ENCODE measurements around the gene RAMP1. TPM values are rescaled to one million over a fixed set of nuclear protein-coding genes. Genes with fewer than 3 reads are reported as not detected.
"Not testable (repeated sequence)": the region's sequence is repeated elsewhere in the genome, so short reads cannot be mapped to it uniquely, and the experiment has no call there.

RAMP1 gene
- total RNA-seq, 1 donor from 2014 or later, result 26.3 TPM

GRCh38 chr2:237927986-237928385, 68.6 kb downstream of the RAMP1 start:
- DNase-seq (ENCODE audit: low spot score) (peak; percentile 21), ATAC-seq (no peak)
- intact Hi-C loops (cut with DNase I), result no loop called here

GRCh38 chr2:237929979-237930378, 70.6 kb downstream of the RAMP1 start:
- intact Hi-C loops (cut with DNase I), result no loop called here
- DNase-seq (ENCODE audit: low spot score), result peak; percentile 22

DNA sequence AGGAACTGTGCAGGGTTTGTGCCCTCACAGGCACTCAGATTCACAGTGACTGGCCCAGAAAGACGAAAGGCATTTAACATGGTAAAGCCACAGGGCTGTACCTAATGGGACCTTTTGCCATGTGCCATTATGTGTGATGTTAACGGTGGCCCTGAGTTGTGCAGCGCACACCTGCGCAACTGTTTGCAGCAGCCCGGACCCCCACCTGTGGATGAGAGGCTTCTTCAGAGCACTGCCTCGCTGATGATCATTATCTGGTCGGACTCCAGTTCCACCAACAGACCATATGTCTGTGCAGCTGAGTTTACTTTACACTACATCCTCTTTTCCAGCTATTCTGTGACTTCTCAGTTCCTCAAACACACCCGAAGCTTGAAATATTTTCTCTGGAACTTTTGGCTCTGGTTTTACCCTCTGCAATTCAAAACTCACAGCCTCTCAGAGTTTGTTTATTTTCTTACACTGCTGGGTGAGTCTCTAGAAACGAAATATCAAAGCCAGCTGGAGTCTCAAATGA, 71.8 kb downstream of the RAMP1 start:
- intact Hi-C loops (cut with DNase I), result no loop called here
- DNase-seq (ENCODE audit: low spot score) (peak; percentile 28), ATAC-seq (peak; percentile 74)

More at GRCh38 chr2:237929979-237930378, 70.6 kb downstream of the RAMP1 start:
- ATAC-seq, result no peak

DNA sequence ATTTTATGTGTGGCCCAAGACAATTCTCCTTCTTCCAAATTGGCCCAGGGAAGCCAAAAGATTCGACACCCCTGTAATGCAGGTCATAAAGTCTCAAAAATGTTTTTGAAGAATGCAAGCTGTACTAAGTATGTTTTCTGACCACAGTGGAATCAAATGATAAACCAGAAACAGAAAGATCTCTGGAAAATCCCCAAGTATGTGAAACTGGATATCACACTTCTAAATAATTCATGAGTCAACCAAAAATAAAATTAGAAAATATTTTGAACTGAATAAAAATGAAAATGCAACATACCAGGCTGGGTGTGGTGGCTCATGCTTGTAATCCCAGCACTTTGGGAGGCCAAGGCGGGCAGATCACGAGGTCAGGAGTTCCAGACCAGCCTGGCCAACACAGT, 73.3 kb downstream of the RAMP1 start:
- intact Hi-C loops (cut with DNase I), result no loop called here

DNA sequence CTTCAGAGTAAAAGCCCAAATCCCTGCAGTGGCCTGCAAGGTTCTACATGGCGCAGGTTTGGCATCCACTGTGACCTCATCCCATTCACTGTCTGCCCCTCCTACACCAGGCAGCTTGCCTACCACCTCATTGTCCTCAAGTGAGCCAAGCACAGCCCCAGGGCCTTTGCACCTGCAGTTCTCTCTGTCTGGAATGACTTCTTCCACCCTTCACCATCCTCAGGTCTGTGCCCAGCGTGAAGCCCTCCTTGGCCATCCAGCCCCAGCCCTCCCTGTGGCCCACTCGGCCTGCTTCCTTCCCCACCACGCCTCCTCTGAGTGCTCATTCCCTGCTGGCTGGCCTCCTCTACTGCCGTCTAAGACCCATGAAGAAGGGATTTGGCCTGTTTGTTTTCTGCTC, 74.8 kb downstream of the RAMP1 start:
- intact Hi-C loops (cut with DNase I), result no loop called here
- no peak for ATAC-seq
- DNase-seq (ENCODE audit: low spot score), result no peak

More for the DNA sequence above, 73.3 kb downstream of the RAMP1 start:
- no peak for DNase-seq (ENCODE audit: low spot score)
- peak; percentile 70 for ATAC-seq

DNA sequence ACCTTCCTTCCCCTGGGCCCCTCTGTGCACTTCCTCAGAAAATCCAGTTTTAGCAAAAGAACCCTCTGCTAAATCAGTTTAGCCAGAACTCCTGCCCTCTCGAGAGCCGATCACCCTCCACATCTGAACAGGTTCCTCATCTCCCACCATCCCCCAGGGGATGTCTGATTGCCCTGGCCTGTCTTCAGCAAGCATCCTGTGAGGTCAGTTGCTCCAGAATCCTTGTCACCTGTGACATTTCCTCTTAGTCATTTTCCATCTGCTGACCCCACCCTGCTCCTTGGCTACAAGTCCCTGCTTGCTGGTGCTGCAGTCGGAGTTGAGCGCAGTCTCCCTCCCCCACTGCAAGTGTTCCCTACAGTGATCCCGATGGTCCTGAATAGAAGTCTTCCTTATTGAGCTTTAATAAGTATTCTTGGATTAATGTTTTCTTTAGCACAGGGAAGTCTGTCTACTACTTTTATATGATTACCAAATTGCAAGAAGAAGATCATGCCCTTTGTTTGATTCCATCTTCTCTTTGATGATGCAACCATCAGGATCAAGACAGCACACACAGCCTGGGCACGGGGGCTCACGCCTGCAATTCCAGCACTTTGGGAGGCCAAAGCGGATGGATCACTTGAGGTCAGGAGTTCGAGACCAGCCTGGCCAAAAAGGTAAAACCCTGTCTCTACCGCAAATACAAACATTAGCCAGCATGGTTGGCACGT, 76.5 kb downstream of the RAMP1 start:
- ATAC-seq (no peak), DNase-seq (ENCODE audit: low spot score) (no peak)
- intact Hi-C loops (cut with DNase I), result no loop called here

DNA sequence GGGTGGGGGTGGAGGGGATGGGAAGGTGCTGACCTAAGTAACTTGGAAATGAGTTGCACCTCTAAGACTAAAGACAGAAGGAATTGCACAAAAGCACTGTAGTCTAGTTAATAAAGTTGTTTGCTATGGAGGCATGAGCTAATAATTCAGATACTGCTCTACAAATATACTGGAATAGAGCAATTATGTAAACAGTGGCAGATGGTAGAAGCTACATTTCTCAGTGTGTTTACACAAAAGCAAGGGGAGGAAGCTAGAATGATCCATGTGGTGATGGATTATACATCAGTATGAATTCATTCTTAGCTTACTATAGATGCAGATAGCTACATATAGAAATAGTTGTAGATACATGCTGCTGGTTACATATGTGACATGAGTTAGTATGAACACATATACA, 79.8 kb downstream of the RAMP1 start:
- ATAC-seq (no peak), DNase-seq (ENCODE audit: low spot score) (no peak)
- intact Hi-C loops (cut with DNase I), result no loop called here

DNA sequence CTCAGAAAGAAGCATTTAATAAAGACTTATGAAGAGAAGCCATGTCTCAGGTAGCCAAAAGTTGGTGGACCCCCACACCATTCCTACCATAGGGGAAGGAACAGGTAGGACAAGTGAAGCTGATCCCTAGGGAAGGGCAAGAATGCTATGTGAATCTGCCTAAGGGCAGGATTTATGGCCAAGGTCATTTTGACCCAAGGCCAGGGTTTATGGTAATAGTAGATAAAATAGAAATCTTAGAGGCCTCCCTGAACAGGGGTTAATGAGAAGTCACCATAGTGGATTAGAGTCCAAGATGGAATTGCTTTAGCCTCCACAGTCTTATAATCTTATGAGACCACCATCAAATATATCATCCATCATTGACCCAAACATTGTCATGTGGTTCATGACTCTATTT, 81.4 kb downstream of the RAMP1 start:
- ATAC-seq (no peak), DNase-seq (ENCODE audit: low spot score) (no peak)
- intact Hi-C loops (cut with DNase I), result no loop called here

DNA sequence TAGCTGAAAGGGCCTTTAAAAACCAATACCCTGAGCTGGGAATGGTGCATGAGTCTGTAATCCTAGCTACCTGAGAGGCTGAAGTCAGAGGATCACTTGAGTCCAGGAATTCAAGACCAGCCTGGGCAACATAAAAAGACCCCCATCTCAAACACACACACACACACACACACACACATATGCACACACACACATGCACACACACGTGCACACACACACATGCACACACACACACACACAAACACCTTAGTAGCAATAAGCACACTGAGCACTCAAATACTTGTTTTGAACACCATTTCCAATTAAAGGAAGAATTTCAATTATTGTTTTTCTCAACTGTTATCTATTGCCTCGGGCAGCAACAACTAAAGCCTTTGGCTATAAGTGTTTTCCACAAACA, 81.8 kb downstream of the RAMP1 start:
- ATAC-seq (no peak), DNase-seq (ENCODE audit: low spot score) (no peak)
- intact Hi-C loops (cut with DNase I), result no loop called here

DNA sequence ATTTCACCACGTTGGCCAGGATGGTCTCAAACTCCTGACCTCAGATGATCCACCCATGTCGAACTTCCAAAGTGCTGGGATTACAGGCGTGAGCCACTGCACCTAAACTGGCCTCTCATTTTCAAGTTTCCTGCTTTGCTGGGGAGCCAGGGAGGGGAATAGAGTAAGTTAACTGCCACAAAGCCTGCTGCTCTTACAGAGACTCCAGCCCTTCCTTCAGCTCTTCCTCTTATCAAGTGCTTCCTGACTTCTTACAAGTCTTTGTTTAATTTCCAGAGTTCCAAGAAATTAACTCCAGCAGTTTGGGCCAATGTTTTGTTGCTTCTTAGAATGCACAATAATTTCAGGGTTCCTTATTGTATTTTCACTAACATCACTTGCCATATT, 83.1 kb downstream of the RAMP1 start:
- ATAC-seq (no peak), DNase-seq (ENCODE audit: low spot score) (no peak)
- intact Hi-C loops (cut with DNase I), result no loop called here

- intact Hi-C loops (cut with DNase I), result no loop called here
- DNase-seq (ENCODE audit: low spot score), result no peak
- no peak for ATAC-seq
These were observed 84.1 kb downstream of the RAMP1 start for GRCh38 chr2:237943395-237944094.

DNA sequence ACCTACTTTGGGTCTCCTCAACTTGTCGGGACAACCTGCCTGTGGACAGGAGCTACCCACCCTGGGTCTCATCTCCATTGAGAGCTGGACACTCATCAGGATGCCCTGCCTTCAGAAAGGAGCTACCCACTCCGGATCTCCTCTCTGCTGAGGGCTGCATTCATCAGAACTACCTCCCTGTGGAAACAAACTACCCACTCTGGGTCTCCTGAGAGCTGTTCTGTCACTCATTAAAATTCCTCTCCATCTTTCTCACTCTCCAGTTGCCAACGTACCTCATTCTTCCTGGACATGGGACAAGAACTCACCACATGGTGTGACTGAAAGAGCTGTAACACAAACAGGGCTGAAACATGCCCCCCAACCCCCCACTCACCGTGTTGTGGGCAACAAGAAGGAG, 84.9 kb downstream of the RAMP1 start:
- intact Hi-C loops (cut with DNase I), result no loop called here
- ATAC-seq, result no peak
- no peak for DNase-seq (ENCODE audit: low spot score)

DNA sequence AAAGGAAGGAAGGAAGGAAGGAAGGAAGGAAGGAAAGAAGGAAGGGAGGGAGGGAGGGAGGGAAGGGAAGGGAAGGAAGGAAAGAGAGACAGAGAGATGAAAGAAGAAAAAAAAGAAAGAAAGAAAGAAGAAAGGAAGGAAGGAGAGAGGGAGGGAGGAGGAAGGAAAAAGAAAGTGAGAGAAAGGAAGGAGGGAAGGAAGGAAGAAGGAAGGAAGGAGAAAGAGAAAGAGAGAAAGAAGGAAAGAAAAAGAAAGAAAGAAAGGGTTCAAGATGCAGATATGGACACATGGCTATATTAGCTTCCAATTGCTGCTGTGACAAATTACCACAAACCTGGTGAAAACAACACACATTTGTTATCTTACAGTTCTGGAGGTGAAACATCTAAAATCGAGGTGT, 87.0 kb downstream of the RAMP1 start:
- no peak for DNase-seq (ENCODE audit: low spot score)
- intact Hi-C loops (cut with DNase I), result no loop called here
- no peak for ATAC-seq

DNA sequence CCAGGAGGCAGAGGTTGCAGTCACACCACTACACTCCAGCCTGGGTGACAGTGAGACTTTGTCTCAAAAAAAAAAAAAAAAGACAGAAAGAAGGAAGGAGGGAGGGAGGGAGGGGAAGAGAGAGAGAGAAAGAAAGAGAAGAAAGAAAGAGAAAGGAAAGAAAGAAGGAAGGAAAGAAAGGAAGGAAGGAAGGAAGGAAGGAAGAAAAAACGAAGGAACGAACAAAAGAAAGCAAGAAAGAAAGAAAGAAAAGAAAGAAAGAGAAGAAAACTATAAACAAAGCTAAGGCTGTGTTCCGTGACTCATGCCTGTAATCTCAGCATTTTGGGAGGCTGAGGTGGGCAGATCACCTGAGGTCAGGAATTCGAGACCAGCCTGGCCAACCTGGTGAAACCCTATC, 91.9 kb downstream of the RAMP1 start:
- DNase-seq (ENCODE audit: low spot score); ATAC-seq; intact Hi-C loops (cut with DNase I): not testable (repeated sequence)

DNA sequence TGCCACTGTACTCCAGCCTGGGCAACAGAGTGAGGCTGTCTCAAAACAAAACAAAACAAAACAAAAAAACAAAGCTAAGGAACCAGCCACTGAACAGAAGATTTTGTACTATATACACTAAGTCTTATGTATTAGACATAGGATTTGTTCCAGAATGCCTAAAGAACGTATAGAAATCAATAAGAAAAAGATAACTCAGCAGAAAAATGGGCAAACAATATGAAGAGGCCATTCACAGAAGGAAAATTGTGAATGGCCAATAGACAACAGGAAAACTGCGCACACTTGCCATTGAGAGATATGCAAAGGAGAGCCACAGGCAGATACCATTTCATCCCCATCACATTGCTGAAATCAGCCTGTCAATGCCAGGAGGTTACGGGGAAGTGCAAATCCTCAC, 92.5 kb downstream of the RAMP1 start:
- no peak for DNase-seq (ENCODE audit: low spot score)

DNA sequence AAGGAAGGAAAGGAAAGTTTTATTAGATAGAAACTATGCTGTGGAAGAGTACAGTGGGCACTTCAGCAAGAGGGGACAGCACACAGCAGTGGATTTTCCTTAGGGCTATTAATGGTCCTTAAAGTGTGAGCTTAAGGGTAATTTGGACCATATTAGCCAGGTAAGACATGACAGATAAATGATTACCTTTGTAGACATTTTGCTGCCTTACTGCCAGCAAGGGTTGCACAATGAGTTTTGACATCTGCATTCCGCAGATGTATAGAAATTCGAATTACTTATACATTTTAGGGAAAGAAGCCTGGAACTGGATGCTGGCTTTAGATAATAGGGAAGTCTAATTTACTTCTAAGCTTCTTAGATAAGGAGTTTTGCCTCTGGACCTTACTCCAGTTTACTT, 93.4 kb downstream of the RAMP1 start:
- intact Hi-C loops (cut with DNase I), result no loop called here
- ATAC-seq (no peak), DNase-seq (ENCODE audit: low spot score) (no peak)

More for the DNA sequence above, 92.5 kb downstream of the RAMP1 start:
- intact Hi-C loops (cut with DNase I), result no loop called here
- ATAC-seq, result no peak

GRCh38 chr2:237955640-237956401, 96.4 kb downstream of the RAMP1 start:
- no peak for DNase-seq (ENCODE audit: low spot score)
- intact Hi-C loops (cut with DNase I), result no loop called here
- ATAC-seq, result no peak

DNA sequence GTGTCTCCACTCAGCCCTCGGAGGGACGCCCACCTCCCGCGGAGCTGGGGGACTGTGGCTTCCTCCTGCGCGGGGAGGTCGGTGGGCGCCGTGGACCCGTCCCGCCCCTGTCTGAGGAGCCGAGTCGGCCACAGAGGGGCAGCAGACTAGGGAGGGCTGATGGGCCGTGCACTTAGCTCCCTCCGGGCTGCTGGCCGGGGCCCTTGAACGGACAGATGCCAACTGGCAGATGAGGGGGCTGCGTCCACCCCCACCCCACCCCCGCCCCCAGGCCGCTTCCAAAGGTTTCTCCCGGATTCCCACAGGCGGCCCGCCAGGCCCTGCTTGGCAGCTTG, 96.9 kb downstream of the RAMP1 start:
- intact Hi-C loops (cut with DNase I), result no loop called here
- no peak for DNase-seq (ENCODE audit: low spot score)
- peak; percentile 26 for ATAC-seq

- DNase-seq (ENCODE audit: low spot score) (no peak), ATAC-seq (no peak)
- intact Hi-C loops (cut with DNase I), result no loop called here
These were observed 102.2 kb downstream of the RAMP1 start for GRCh38 chr2:237961637-237962036.
